Activated CD4-positive, alpha-beta T cell treated with anti-CD3 and anti-CD28 coated beads for 1 hour (primary cell): ENCODE measurements around the gene CYB561D1.
A peak's percentile ranks its signal among the peaks of the same experiment; 100 is the strongest.

ENCODE experiments used
- DNase-seq: peaks from one replicate; pipeline ENCODE4 v3.0.0-alpha.2; 2020

Gene CYB561D1

GRCh38 chr1:109531826-109532364 lies 38.0 kb downstream of the CYB561D1 start:
- no peak for DNase-seq

DNA sequence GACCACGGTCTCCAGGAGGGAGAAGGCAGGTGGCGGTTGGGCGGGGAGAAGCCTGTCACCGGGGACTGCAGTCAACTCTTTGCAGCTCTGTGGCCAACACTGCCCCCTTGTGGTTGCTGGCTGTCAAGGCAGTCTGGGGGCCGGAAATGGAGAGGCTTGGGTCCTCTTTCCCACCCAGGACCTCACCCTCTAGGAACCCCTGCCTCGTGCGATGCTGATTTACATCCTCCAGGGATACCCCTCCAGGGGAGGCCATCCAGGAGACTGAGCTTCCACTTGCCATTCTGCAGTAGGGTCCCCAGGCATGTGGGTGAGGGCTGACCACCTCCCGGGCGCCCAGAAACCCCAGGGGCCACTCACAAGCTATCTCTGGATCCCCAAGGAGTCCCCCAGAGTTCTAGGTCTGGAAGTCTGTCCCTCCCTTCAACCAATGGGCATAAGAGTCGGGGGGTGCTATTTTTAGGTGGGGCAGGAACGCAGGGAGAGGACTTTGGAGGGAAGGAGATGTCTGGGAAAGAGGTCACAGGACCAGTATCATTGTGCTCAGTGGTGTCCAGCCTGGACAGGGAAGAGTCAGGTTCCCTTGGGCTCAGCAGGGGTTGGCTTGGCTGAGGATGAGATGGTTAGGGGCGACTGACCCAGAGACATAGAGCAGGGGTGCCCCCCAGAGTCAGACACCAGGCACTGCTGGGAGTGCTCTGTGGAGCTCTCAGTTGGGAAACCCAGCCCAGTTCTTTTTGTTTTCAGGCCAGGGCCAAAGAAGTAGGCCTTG lies 38.7 kb downstream of the CYB561D1 start:
- DNase-seq = peak; percentile 87

GRCh38 chr1:109534307-109534858 lies 40.5 kb downstream of the CYB561D1 start:
- DNase-seq = no peak

GRCh38 chr1:109535481-109535880 lies 41.6 kb downstream of the CYB561D1 start:
- no peak for DNase-seq

GRCh38 chr1:109535971-109536491 lies 42.1 kb downstream of the CYB561D1 start:
- no peak for DNase-seq

DNA sequence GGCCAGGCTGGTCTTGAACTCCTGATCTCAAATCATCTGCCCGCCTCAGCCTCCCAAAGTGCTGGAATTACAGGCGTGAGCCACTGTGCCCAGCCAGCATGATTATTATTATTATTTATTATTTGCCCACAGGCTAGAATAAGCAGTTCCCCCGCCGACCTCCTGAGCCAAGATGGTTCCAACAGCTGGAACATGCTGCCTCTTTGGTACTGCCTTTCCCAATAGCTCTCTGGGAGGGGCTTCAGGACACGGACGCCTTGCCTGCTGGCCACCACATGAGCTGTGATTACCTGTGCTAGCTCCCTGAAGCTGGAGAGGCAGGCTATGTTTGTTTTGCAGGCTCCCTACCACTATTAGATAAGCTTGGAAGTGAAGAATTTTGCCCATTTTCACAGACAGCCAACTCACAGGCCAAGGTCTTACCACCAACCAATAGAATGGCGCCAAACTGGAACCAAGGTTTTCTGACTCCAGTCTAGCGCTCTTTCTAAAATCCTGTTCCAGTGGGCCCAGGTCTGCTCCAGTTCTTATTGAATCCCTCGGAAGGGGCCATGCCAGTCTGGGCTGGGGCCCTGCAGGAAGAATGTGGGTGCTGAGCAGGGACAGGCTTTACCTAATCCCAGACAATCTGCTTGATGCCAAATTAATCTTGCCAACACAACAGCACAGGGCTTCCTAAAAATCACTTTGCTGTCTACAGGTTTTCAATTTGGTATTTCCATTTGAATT lies 43.7 kb downstream of the CYB561D1 start:
- DNase-seq = no peak

- DNase-seq = no peak
Measured at GRCh38 chr1:109538827-109539555, 45.1 kb downstream of the CYB561D1 start.

DNA sequence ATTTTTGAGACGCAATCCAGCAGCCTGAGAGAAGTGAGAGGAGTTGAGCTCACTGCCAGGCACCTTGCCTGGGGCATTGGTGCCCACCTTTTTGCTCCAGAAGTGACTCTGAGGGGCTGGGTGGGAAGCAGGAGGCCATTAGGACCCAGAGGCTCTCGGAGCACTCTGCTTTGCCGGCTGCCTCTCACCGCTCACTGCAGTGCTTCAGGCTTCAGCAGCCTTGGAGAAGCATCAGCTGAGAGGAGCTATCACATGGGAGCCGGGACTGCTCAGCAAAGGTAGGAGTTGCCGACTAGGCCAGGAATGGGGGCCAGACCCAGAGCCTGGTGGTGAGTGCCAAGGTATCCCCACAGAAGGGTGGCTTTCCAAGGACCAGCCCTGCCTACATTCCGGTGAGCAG lies 45.8 kb downstream of the CYB561D1 start, which contains the start of gene GPR61:
GPR61 (plus strand) TSS at position 197 of the 400 bp plus-strand sequence. CDS start 3,151 bp downstream, outside the sequence.
- no peak for DNase-seq

GRCh38 chr1:109541102-109541501 lies 47.2 kb downstream of the CYB561D1 start:
- DNase-seq = no peak

DNA sequence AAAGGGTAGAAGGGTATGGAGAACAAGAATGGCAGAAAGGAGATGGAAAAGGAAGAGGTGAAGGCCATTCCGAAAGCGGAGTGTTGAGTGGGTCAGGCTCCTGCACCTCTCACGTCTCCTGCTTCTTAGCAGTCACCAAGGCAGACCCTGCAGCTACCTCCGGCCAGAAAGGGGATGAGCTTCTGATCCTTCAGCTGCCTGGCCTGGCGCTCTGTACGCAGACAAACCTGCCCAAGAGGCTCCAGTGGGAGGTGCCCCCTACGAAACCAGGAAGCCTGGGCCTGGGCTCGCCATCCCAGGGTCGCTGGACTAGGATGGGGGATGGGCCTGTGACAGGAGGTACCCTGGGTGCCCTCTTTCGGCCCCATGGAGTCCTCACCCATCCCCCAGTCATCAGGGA lies 48.8 kb downstream of the CYB561D1 start:
- no peak for DNase-seq

- no peak for DNase-seq
Measured at GRCh38 chr1:109543283-109543987, 49.5 kb downstream of the CYB561D1 start.

GRCh38 chr1:109543988-109544735 lies 50.3 kb downstream of the CYB561D1 start:
- DNase-seq = no peak

- peak; percentile 79 for DNase-seq
Measured at GRCh38 chr1:109546311-109547109, 52.6 kb downstream of the CYB561D1 start.

DNA sequence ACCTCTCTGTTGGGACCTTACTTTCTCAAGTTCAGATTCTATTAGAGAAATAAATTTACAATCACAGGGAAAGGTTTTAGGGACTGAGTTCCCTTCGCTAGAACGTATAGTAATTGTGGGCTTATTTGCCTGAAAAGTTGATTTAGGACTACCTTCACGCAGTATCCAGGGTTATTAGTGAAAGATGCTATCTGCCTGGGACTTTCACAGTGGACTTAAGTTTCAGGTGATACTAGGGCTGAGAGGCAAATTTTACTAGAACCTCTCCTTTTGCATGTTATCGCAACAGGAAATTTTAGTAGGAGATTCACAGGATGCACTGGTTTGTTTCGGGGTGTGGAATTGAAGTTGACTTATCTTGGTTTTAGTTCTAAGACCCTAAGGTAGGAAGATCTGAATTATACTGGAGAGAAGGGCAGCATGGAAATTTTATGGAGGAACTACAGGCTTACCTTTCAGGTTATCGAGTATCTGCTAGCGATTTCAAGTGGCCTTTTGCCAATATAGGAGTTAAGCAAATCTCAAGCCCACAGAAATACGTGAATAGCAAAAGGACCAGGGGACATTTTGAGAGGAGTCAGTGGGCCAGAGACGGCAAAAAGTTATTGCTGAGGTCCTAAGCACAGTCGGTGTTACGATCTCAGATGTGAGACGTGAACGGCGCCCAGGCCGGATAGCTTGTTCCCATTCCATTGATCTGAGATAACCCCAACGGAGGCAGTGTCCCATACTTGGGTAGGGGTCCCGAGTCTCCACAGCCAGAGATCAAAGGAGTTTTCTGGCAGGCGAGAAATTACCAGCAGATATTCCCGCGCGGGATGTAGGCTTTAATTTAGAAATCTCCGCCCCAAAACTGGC lies 53.8 kb downstream of the CYB561D1 start:
- DNase-seq = no peak

- DNase-seq = peak; percentile 93
Measured at GRCh38 chr1:109548321-109549267, 54.7 kb downstream of the CYB561D1 start, which contains the start of gene GNAI3. Gene GNAI3 (plus strand): TSS chr1:109548615. CDS start chr1:109548721, 106 bp downstream.
